ENCODE measurements around the gene BANP. TPM values are rescaled to one million over a fixed set of nuclear protein-coding genes. Genes with fewer than 3 reads are reported as not detected.
"Not testable (repeated sequence)": the region's sequence is repeated elsewhere in the genome, so short reads cannot be mapped to it uniquely, and the experiment has no call there.

The BANP gene
- total RNA-seq, 1 experiment from 2014 or later: 13.6 TPM

GRCh38 chr16:87924041-87924810 lies 27.0 kb upstream of the BANP start:
- in situ Hi-C loops (cut with HindIII; ENCODE audit: low pct_unique_long_range_greater_than_20kb, low sequenced_read_pairs): no loop called here
- no peak for DNase-seq (ENCODE audit: low read depth, low spot score)

DNA sequence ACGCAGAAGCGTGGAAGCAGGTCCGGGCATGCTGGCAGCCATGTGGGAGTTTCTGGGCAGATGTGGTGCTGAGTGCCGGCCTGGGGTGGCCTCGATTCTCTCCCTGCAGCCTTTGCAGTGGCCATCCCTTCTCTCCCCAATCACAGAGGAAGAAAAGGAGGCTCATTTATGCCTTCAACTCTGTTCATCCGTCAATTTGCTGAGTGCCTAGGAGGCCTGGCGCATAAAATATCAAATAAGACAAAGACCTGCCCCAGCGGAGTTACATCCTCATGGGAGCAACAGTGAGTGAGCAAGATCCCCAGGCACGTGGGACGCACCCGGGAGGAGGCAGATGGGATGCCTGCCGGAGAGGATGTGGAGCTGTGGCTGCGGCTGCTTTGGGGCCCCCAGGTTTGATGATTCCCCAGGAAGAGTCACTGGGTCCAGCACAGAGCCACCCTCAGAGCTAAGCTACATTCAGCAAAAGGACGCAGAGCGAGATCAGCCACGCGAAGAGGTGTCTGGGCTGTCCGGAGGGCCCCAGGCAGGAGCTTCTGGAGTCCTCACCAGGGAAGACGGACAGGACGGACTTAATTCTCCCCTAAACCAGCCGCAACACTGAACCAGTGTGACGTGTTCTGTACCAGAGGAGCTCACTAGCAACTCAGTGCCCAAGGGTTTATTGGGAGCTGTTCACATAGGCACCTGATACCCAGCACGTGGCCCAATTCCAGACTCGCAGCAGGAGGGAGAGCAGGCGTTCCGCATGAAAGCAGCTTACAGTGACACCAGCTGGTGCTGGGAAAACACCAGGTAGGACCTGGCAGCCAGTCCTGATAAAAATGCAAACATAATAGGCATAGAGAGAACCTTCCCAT lies 26.2 kb upstream of the BANP start:
- in situ Hi-C loops (cut with HindIII; ENCODE audit: low pct_unique_long_range_greater_than_20kb, low sequenced_read_pairs): no loop called here
- DNase-seq (ENCODE audit: low read depth, low spot score): peak; percentile 26

GRCh38 chr16:87926246-87927194 lies 24.7 kb upstream of the BANP start:
- no peak for DNase-seq (ENCODE audit: low read depth, low spot score)
- in situ Hi-C loops (cut with HindIII; ENCODE audit: low pct_unique_long_range_greater_than_20kb, low sequenced_read_pairs): no loop called here

- in situ Hi-C loops (cut with HindIII; ENCODE audit: low pct_unique_long_range_greater_than_20kb, low sequenced_read_pairs): no loop called here
- no peak for DNase-seq (ENCODE audit: low read depth, low spot score)
Measured at GRCh38 chr16:87927195-87927562, 24.1 kb upstream of the BANP start.

DNA sequence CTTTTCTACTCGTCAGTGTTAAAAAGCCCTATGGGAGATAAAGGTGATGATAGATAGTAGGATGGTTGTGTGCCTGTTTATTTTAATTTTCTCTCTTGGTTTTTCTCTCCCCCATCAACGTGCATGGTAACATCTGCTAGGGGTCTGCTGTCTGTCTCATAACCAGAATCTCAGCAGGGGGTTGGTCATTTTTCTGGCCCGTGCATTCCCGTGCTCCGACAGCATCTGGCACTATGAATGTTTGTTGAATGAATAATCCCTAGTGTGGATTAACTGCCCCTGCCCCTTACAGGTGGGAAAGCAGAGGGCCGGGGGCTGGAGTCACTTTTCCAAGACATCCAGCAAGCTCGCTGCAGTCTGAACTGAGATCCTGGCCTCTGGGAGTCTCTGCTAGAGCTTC lies 21.2 kb upstream of the BANP start:
- in situ Hi-C loops (cut with HindIII; ENCODE audit: low pct_unique_long_range_greater_than_20kb, low sequenced_read_pairs): no loop called here
- DNase-seq (ENCODE audit: low read depth, low spot score): no peak

- in situ Hi-C loops (cut with HindIII; ENCODE audit: low pct_unique_long_range_greater_than_20kb, low sequenced_read_pairs): no loop called here
- peak; percentile 44 for DNase-seq (ENCODE audit: low read depth, low spot score)
Measured at GRCh38 chr16:87930456-87930855, 20.8 kb upstream of the BANP start.

DNA sequence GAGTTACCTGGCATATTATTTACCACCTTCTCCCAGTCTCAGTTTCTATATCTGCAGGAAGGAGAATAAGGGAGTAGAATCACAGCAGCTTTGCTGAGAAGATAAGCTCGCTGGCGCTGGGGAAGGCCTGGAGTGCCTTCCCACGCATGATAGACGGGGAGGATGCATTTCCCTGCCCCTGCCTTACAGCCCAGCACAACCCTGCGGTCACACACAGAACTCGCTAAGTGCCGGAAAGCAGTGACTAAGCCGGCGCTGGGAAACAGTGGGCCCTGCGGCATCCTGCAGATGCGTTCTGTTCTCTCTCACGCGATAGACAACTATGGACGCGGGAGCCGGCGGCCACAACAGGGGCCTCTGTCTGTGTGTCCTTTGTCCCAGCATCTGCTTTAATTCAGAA lies 19.7 kb upstream of the BANP start:
- no peak for DNase-seq (ENCODE audit: low read depth, low spot score)
- in situ Hi-C loops (cut with HindIII; ENCODE audit: low pct_unique_long_range_greater_than_20kb, low sequenced_read_pairs): no loop called here

DNA sequence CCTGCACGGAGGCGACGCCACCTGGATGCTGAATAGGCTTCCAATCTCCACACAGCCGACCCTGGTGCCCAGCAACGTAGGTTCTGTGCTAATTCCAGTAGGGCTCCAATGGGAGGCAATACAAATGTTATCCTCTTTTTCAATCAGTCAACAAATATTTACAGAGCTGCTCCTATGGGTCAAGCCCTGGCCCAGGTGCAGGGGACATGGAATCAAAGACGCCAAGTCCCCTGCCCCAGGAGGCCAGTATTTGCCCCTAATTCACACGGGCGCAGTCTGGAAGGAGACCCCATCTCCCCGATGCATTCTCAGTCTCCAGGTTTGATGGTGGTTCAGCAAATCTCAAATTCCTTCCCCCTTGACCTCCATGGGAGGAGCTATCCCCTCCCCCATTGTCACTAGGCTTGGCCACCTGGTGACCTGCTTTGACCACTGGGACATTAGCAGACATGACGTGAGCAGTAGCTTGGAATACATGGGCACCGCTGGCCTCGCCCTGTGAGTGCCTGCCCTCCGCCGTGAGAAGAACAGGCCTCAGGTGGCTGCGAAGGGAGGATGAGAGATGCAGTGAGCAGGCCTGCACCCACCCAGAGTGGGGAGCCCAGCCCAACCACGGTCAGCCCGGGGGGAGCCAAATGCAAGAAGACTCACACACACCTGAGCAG lies 18.6 kb upstream of the BANP start:
- DNase-seq (ENCODE audit: low read depth, low spot score); in situ Hi-C loops (cut with HindIII; ENCODE audit: low pct_unique_long_range_greater_than_20kb, low sequenced_read_pairs): not testable (repeated sequence)

- no peak for DNase-seq (ENCODE audit: low read depth, low spot score)
- in situ Hi-C loops (cut with HindIII; ENCODE audit: low pct_unique_long_range_greater_than_20kb, low sequenced_read_pairs): no loop called here
Measured at GRCh38 chr16:87933140-87933495, 18.1 kb upstream of the BANP start.

GRCh38 chr16:87934752-87935425 lies 16.3 kb upstream of the BANP start:
- in situ Hi-C loops (cut with HindIII; ENCODE audit: low pct_unique_long_range_greater_than_20kb, low sequenced_read_pairs); DNase-seq (ENCODE audit: low read depth, low spot score): not testable (repeated sequence)

DNA sequence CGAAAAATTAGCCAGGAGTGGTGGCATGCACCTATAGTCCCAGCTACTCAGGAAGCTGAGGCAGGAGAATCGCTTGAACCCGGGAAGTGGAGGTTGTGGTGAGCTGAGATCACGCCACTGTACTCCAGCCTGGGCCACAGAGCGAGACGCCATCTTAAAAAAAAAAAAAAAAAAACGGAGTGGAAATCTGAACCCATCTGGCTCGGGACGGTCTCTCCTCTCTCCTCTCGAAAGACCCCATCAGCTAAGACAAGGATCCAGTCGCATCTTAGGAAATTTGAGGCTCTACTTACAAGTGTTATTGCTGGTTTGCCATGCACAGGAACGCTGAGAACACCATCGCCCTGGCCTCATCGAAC lies 15.2 kb upstream of the BANP start:
- DNase-seq (ENCODE audit: low read depth, low spot score); in situ Hi-C loops (cut with HindIII; ENCODE audit: low pct_unique_long_range_greater_than_20kb, low sequenced_read_pairs): not testable (repeated sequence)

DNA sequence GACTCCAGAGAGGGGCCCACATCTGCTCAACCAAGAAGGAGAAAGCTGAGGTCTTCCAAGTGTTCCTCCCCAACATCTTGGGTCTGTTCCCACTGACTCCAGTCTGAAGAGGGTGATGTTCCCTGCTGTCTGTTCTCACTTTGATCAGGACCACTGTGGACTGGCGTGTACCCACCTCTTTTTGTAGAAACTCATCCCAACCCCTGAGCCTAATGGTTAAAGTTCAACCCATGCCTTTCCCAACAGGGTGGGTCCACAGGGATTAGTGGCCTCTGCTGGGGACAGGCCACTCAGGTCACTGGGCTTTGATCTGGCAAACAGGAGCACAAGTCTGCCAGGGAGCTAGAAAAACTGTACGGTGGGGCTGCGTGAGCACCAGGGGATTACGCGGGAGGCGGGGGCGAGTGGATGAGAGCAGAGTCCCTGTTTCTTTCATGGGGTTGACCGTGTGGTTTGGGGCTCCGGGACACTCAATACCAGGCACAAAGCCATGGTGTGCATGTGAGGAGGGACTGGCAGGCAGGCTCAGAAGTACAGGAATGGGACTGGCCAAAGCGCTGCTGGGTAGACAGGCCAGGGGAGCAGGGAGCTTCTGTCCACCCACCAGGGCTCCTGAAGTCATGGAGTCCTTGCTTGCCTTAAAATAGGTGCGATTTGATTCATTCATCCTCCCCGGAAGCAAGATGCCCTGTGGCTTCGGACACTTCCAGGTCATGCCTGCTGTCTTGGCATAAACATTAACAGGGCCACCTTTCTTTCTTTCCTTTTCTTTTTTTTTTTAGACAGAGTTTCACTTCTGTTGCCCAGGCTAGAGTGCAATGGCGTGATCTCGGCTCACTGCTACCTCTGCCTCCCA lies 14.6 kb upstream of the BANP start, which contains the start of gene CA5A:
Gene CA5A (minus strand): TSS at position 155 of the 856 bp plus-strand sequence. CDS start 79 bp downstream, at position 76.
- in situ Hi-C loops (cut with HindIII; ENCODE audit: low pct_unique_long_range_greater_than_20kb, low sequenced_read_pairs): no loop called here
- DNase-seq (ENCODE audit: low read depth, low spot score): no peak

- DNase-seq (ENCODE audit: low read depth, low spot score); in situ Hi-C loops (cut with HindIII; ENCODE audit: low pct_unique_long_range_greater_than_20kb, low sequenced_read_pairs): not testable (repeated sequence)
Measured at GRCh38 chr16:87937231-87937542, 14.0 kb upstream of the BANP start.

DNA sequence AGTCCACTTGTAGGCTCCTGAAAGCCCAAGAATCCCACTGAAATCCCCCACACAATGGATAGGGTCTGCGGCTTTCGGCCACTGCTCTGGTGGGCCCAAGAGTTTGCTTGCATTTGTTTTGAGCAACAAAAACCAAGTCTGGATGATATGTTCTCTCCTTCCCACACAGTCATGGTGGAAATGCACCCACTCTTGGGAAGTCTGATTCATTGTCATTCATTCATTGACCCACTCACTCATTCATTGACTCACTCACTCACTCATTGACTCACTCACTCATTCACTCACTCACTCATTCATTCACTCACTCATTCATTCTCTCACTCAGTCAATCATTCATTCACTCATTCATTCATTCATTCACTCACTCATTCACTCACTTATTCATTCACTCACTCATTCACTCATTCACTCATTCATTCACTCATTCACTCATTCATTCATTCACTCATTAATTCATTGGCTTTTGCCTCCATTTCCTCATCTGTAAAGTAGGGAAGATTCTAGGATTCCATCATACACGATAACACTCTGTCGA lies 12.8 kb upstream of the BANP start:
- in situ Hi-C loops (cut with HindIII; ENCODE audit: low pct_unique_long_range_greater_than_20kb, low sequenced_read_pairs): no loop called here
- no peak for DNase-seq (ENCODE audit: low read depth, low spot score)

DNA sequence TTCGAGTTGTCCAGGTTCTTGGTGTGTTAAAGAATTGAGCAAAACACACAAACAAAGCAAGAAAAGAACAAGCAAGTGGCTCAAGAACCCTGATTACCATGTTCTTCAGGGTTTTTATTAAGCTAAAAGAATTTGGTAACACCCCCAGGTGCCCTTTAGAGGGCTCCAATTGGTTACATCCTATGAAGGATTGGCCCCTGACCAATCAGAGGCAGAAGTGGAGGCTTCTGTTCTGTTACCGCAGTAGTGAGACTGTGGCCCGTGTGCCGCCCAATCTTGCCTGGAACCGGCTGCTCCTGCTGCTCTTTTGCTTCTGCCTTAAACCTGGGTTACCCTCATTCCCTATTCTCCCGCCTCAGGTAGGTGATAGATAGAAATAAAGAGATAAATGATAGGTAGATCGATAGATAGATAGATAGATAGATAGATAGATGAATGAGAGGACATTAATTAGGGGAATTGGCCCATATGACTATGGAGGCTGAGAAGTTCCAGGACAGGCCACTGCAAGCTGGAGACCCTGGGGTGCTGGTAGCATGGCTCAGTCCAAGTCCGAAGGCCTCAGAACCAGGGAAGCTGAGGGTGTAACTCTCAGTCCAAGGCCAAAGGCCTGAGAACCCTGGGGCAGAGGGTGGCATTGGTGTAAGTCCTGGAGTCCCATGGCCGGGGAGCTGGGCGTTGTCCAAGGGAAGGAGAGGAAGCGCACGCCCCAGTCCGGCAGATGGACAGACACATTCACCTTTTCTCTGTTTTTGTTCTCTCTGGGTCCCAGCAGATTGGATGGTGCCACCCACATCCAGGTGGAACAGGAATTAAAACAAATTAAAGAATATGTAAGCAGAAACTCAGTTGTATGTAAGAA lies 11.4 kb upstream of the BANP start:
- DNase-seq (ENCODE audit: low read depth, low spot score): no peak
- in situ Hi-C loops (cut with HindIII; ENCODE audit: low pct_unique_long_range_greater_than_20kb, low sequenced_read_pairs): no loop called here
